H1 (cell line): ENCODE data around the gene PTPRT. TPM values are rescaled to one million over a fixed set of nuclear protein-coding genes. Genes with fewer than 3 reads are reported as not detected.
A peak's percentile ranks its signal among the peaks of the same experiment; 100 is the strongest.

ENCODE experiments used
- CTCF ChIA-PET: fragments of 300-600 bp; sonication (Branson Sonifier 250); formaldehyde crosslinking; loops from one replicate; lab custom pipeline; 2021; ENCODE audit not compliant: partially characterized antibody; lab: Charles Lee
- POLR2A ChIA-PET: fragments of 300-600 bp; sonication (Branson Sonifier 250); formaldehyde crosslinking; loops from one replicate; lab custom pipeline; 2021; ENCODE audit warnings: inconsistent platforms; ENCODE audit not compliant: partially characterized antibody; lab: Charles Lee
- DNase-seq, 2 experiments: peaks; one replicate each; pipeline versions ENCODE4 v3.0.0 to v3.0.0-alpha.2; 2010 to 2022; ENCODE audit warnings: low spot score in 2 of 2, low read depth in 1 of 2, mixed read lengths in 1 of 2
- FAIRE-seq: peaks from 2 replicates; lab custom pipeline; 2011; peaks lifted over from hg19 to GRCh38; lab: Jason Lieb, UNC
- H2AFZ ChIP-seq: 2 replicates; pipeline ENCODE4 v1.8.1; 2012; ENCODE audit warnings: low read length, inconsistent platforms
- H2AK5ac ChIP-seq: 2 replicates; pipeline ENCODE4 v1.6.1; 2013; ENCODE audit warnings: low read depth, low read length
- H2BK120ac ChIP-seq: replicated peaks from 2 replicates; pipeline ENCODE3; 2013; ENCODE audit warnings: low read depth, low read length, inconsistent platforms
- H2BK12ac ChIP-seq: 2 replicates; pipeline ENCODE4 v1.6.1; 2013; ENCODE audit warnings: low read depth, low read length
- H2BK15ac ChIP-seq: 2 replicates; pipeline ENCODE4 v1.6.1; 2013; ENCODE audit warnings: low read length
- H2BK20ac ChIP-seq: 2 replicates; pipeline ENCODE4 v1.6.1; 2013; ENCODE audit warnings: low read length
- H2BK5ac ChIP-seq: 2 replicates; pipeline ENCODE4 v1.6.1; 2013; ENCODE audit warnings: low read depth, low read length
- H3K14ac ChIP-seq: 2 replicates; pipeline ENCODE4 v1.6.1; 2013; ENCODE audit warnings: inconsistent platforms; ENCODE audit not compliant: insufficient read length
- H3K18ac ChIP-seq: 2 replicates; pipeline ENCODE4 v1.6.1; 2013; ENCODE audit warnings: low read length; ENCODE audit errors: extremely low read depth
- H3K23ac ChIP-seq: 2 replicates; pipeline ENCODE4 v1.6.1; 2013; ENCODE audit warnings: inconsistent platforms; ENCODE audit not compliant: insufficient read length
- H3K23me2 ChIP-seq: 2 replicates; pipeline ENCODE4 v1.6.1; 2013; ENCODE audit warnings: low read depth, low read length
- H3K27ac ChIP-seq: 2 replicates; pipeline ENCODE4 v1.6.1; 2011; ENCODE audit warnings: low read depth, low read length, inconsistent platforms
- H3K27me3 ChIP-seq, 4 experiments: replicated peaks in 1 of 4; 1 replicate in 1 of 4; 2 replicates in 3 of 4; pipeline versions ENCODE4 v1.6.1 to v1.8.1; 2011 to 2013; ENCODE audit warnings: low read length in 3 of 4, mild to moderate bottlenecking in 3 of 4, inconsistent platforms in 2 of 4, mixed read lengths in 2 of 4, moderate library complexity in 1 of 4; ENCODE audit not compliant: control insufficient read depth in 3 of 4, insufficient read depth in 3 of 4; ENCODE audit errors: extremely low read depth in 1 of 4
- H3K36me3 ChIP-seq, 4 experiments: 2 replicates each; pipeline versions ENCODE4 v1.6.1 to v1.8.1; 2011 to 2013; ENCODE audit warnings: mild to moderate bottlenecking in 4 of 4, low read length in 3 of 4, moderate library complexity in 2 of 4, control low read depth in 1 of 4, inconsistent platforms in 1 of 4; ENCODE audit not compliant: insufficient read depth in 4 of 4, control insufficient read depth in 2 of 4
- H3K4ac ChIP-seq: replicated peaks from 2 replicates; pipeline ENCODE3; 2013; ENCODE audit warnings: low read length, low read depth, mixed read lengths, inconsistent platforms; ENCODE audit not compliant: insufficient read length
- H3K4me1 ChIP-seq, 4 experiments: replicated peaks in 1 of 4; 1 replicate in 1 of 4; 2 replicates in 3 of 4; pipeline versions ENCODE4 v1.6.1 to v1.8.1; 2011 to 2013; ENCODE audit warnings: low read length in 3 of 4, inconsistent platforms in 2 of 4, mixed read lengths in 1 of 4; ENCODE audit not compliant: insufficient read depth in 4 of 4, control insufficient read depth in 3 of 4
- H3K4me2 ChIP-seq, 2 experiments: 2 replicates each; pipeline versions ENCODE4 v1.6.1 to v1.8.1; 2011 to 2013; ENCODE audit warnings: low read depth in 2 of 2, low read length in 2 of 2, control low read depth in 1 of 2, inconsistent platforms in 1 of 2, mild to moderate bottlenecking in 1 of 2; ENCODE audit not compliant: insufficient read depth in 1 of 2
- H3K4me3 ChIP-seq, 4 experiments: fragments of 200-600, 300-600 bp in 1 of 4; sonication (generic), shearing (Covaris generic), sonication (Bioruptor Twin) in 1 of 4; 2 replicates each; pipeline versions ENCODE4 v1.5.1 to v1.8.1; 2011 to 2016; ENCODE audit warnings: low read length in 4 of 4, low read depth in 3 of 4, control low read depth in 2 of 4, inconsistent platforms in 2 of 4, mild to moderate bottlenecking in 2 of 4, mixed read lengths in 1 of 4, moderate library complexity in 1 of 4; ENCODE audit not compliant: insufficient read depth in 2 of 4; ENCODE audit errors: extremely low read depth in 1 of 4
- H3K56ac ChIP-seq: replicated peaks from 2 replicates; pipeline ENCODE3; 2013; ENCODE audit warnings: low read depth, mild to moderate bottlenecking, mixed read lengths, low read length, inconsistent platforms; ENCODE audit not compliant: insufficient read length
- H3K79me1 ChIP-seq: 2 replicates; pipeline ENCODE4 v1.6.1; 2013; ENCODE audit warnings: low read depth, low read length, control low read depth
- H3K79me2 ChIP-seq, 2 experiments: 2 replicates each; pipeline versions ENCODE4 v1.6.1 to v1.8.1; 2012 to 2013; ENCODE audit warnings: low read length in 2 of 2, mild to moderate bottlenecking in 2 of 2, inconsistent platforms in 1 of 2; ENCODE audit not compliant: insufficient read depth in 2 of 2, control insufficient read depth in 1 of 2
- H3K9ac ChIP-seq, 4 experiments: replicated peaks in 1 of 4; 1 replicate in 1 of 4; 2 replicates in 3 of 4; pipeline versions ENCODE4 v1.6.1 to v1.8.1; 2011 to 2013; ENCODE audit warnings: low read depth in 3 of 4, low read length in 3 of 4, control low read depth in 2 of 4, mild to moderate bottlenecking in 2 of 4, moderate library complexity in 2 of 4, inconsistent platforms in 1 of 4; ENCODE audit errors: extremely low read depth in 1 of 4
- H3K9me3 ChIP-seq, 2 experiments: 2 replicates each; pipeline versions ENCODE4 v1.6.1 to v1.8.1; 2012 to 2013; ENCODE audit warnings: mild to moderate bottlenecking in 2 of 2, moderate library complexity in 2 of 2, control low read depth in 1 of 2, inconsistent platforms in 1 of 2, low read depth in 1 of 2, low read length in 1 of 2, mixed read lengths in 1 of 2; ENCODE audit not compliant: insufficient read depth in 2 of 2
- H4K20me1 ChIP-seq, 2 experiments: replicated peaks in 1 of 2; 2 replicates each; pipeline versions ENCODE3 to v1.8.1; 2011 to 2013; ENCODE audit warnings: inconsistent platforms in 2 of 2, low read length in 2 of 2, mild to moderate bottlenecking in 1 of 2; ENCODE audit not compliant: insufficient read depth in 2 of 2, control insufficient read depth in 1 of 2
- H4K5ac ChIP-seq: 2 replicates; pipeline ENCODE4 v1.6.1; 2013; ENCODE audit warnings: low read length, low read depth, mixed read lengths, inconsistent platforms; ENCODE audit not compliant: insufficient read length
- H4K8ac ChIP-seq: 2 replicates; pipeline ENCODE4 v1.8.0; 2013; ENCODE audit warnings: mild to moderate bottlenecking, moderate library complexity, low read length, inconsistent platforms; ENCODE audit not compliant: insufficient read depth; ENCODE audit errors: extremely low read depth
- H4K91ac ChIP-seq: replicated peaks from 2 replicates; pipeline ENCODE3; 2013; ENCODE audit warnings: low read length, mixed read lengths, inconsistent platforms; ENCODE audit not compliant: insufficient read length
- EP300 ChIP-seq, 2 experiments: IDR thresholded peaks; 1 replicate in 1 of 2; 2 replicates in 1 of 2; pipeline ENCODE4 v1.6.1; 2011 to 2012; ENCODE audit warnings: low read depth in 2 of 2, low read length in 2 of 2, mild to moderate bottlenecking in 2 of 2, borderline replicate concordance in 1 of 2, inconsistent platforms in 1 of 2, moderate library complexity in 1 of 2
- HDAC2 ChIP-seq, 2 experiments: fragments of 300-600 bp in 1 of 2; sonication (generic) in 1 of 2; IDR thresholded peaks; 2 replicates each; pipeline ENCODE4 v1.6.1; 2011 to 2012; ENCODE audit warnings: low read depth in 2 of 2, low read length in 2 of 2, mild to moderate bottlenecking in 2 of 2, moderate library complexity in 2 of 2, borderline replicate concordance in 1 of 2, inconsistent platforms in 1 of 2
- JUN ChIP-seq: IDR thresholded peaks from 2 replicates; pipeline ENCODE4 v1.6.1; 2011; ENCODE audit warnings: low read depth, mild to moderate bottlenecking, improper control_type of control experiment, low read length
- RAD21 ChIP-seq, 2 experiments: IDR thresholded peaks in 1 of 2; conservative IDR thresholded peaks in 1 of 2; 2 replicates each; pipeline ENCODE4 v1.6.1; 2011; ENCODE audit warnings: low read depth in 2 of 2, low read length in 2 of 2, improper control_type of control experiment in 1 of 2, inconsistent platforms in 1 of 2, mild to moderate bottlenecking in 1 of 2, moderate library complexity in 1 of 2
- RFX5 ChIP-seq: IDR thresholded peaks from 2 replicates; pipeline ENCODE4 v1.6.1; 2011; ENCODE audit warnings: low read depth, low read length, improper control_type of control experiment, borderline replicate concordance
- SIN3A ChIP-seq, 2 experiments: IDR thresholded peaks in 1 of 2; conservative IDR thresholded peaks in 1 of 2; 2 replicates each; pipeline ENCODE4 v1.6.1; 2011 to 2012; ENCODE audit warnings: low read length in 2 of 2, improper control_type of control experiment in 1 of 2, low read depth in 1 of 2, mild to moderate bottlenecking in 1 of 2
- SRF ChIP-seq: IDR thresholded peaks from 2 replicates; pipeline ENCODE4 v1.6.1; 2011; ENCODE audit warnings: mild to moderate bottlenecking, low read depth, low read length, moderate library complexity
- TCF12 ChIP-seq: IDR thresholded peaks from 2 replicates; pipeline ENCODE4 v1.6.1; 2011; ENCODE audit warnings: low read depth, mild to moderate bottlenecking, low read length
- WGBS, 2 experiments: shearing (Covaris generic) in 1 of 2; methylation state at CpG; one replicate each; pipeline versions ENCODE4 v1.1.6 to v1.1.7; 2013 to 2015; ENCODE audit warnings: low lambda C conversion rate in 2 of 2, mixed read lengths in 2 of 2, inconsistent platforms in 1 of 2, low coverage in 1 of 2, missing lambda C conversion rate in 1 of 2; ENCODE audit not compliant: insufficient replicate concordance in 2 of 2, insufficient coverage in 1 of 2, insufficient read length in 1 of 2; ENCODE audit errors: extremely low coverage in 1 of 2, missing lambda C conversion rate in 1 of 2; 5-methylcytosine and 5-hydroxymethylcytosine counted together
- polyA plus RNA-seq, 7 experiments: library from polyadenylated mRNA; depleted of rRNA in 3 of 7; stranded (reverse) in 5 of 7; unstranded in 2 of 7; fragments of >200 nt in 5 of 7; fragments of 200-250 nt in 2 of 7; gene quantifications; 1 replicate in 5 of 7; 2 replicates in 1 of 7; 4 replicates in 1 of 7; pipeline versions ENCODE4 v1.2.1 to v1.2.3, GENCODE V29; 2011 to 2013; ENCODE audit warnings: missing spikeins in 2 of 7, mixed read lengths in 2 of 7
- total RNA-seq: library from RNA; stranded (reverse); fragmentation: NEBNext Ultra II Directional; extraction: Animal tissue kit (Norgen Biotek cat#: 25700); gene quantifications from 2 replicates; pipeline ENCODE4 v1.2.1, GENCODE V29; 2021
- TF ChIP-seq, protein P1 (sequence below): IDR thresholded peaks from 2 replicates; pipeline ENCODE4 v1.6.1; 2012; ENCODE audit warnings: inconsistent platforms
- TF ChIP-seq, protein P2 (sequence below): IDR thresholded peaks from 2 replicates; pipeline ENCODE4 v1.6.1; 2012; ENCODE audit warnings: inconsistent platforms

PTPRT gene
- total and polyA plus RNA-seq, 2 of the 8 experiments (the other 6 are each of a cell fraction or from before 2014, with no cell fraction given), result 0.33 to 1.8 TPM

DNA sequence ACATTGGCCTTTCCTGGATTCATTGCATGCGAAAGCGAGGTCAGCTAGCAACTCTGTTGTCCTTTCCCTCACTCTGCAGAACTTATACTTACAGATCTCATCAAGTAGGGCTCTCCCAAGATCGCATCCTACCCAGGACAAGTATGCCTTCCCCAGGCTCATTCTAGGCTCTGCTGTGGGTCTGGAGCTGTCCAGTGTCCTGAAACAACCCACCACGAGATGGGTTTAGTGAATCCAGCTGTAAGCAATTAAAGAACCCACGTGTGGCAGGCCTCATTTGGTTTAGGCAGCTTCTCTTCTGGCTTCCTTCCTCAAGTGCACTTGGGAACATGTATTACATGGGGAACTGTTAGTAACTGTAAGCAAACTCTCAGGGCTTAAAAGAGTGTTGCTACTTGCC, 1165.1 kb downstream of the PTPRT start:
- peaks cover 0 to 2% of the 10 kb centered on the region in 2 experiments for H4K20me1 ChIP-seq
- TF ChIP-seq, protein P1, sequence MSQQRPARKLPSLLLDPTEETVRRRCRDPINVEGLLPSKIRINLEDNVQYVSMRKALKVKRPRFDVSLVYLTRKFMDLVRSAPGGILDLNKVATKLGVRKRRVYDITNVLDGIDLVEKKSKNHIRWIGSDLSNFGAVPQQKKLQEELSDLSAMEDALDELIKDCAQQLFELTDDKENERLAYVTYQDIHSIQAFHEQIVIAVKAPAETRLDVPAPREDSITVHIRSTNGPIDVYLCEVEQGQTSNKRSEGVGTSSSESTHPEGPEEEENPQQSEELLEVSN, result no peak
- TF ChIP-seq, protein P2, sequence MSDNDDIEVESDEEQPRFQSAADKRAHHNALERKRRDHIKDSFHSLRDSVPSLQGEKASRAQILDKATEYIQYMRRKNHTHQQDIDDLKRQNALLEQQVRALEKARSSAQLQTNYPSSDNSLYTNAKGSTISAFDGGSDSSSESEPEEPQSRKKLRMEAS, result 0 out of 2 replicates have a peak, but pooled peaks have one; percentile 23
- TF ChIP-seq SRF (no peak), RFX5 (no peak), HDAC2 (IDR thresholded peaks at IDR 0.05; ENCODE audit: borderline replicate concordance in 1 of 2, low read depth in 2 of 2, low read length in 2 of 2) (0 out of 4 replicates have a peak, but pooled peaks of 1 of the 2 experiments have one; percentile 36), RAD21 (IDR thresholded peaks at IDR 0.05 in 1 of 2, conservative IDR thresholded peaks at IDR 0.05 in 1 of 2; ENCODE audit: low read depth in 2 of 2, low read length in 2 of 2) (peak; percentile 13 to 24; a peak in 2 of 4 replicates), SIN3A (conservative IDR thresholded peaks at IDR 0.05 in 1 of 2, IDR thresholded peaks at IDR 0.05 in 1 of 2; ENCODE audit: low read depth in 1 of 2, low read length in 2 of 2) (peak; percentile 48 to 57; a peak in 1 of 4 replicates), JUN (no peak), TCF12 (no peak), EP300 (IDR thresholded peaks at IDR 0.05; ENCODE audit: borderline replicate concordance in 1 of 2, low read depth in 2 of 2, low read length in 2 of 2) (no peak)
- TF ChIP-seq, all 59 proteins: peak for 4
- POLR2A ChIA-PET, result no interaction called here
- H3K36me3 ChIP-seq, result no peaks in the 10 kb centered on the region
- H3K27me3 ChIP-seq, result no peaks in the 10 kb centered on the region
- H2BK5ac ChIP-seq, result no peak overlapping the region
- no peak overlapping the region for H3K4me3 ChIP-seq
- no peak overlapping the region for H2BK120ac ChIP-seq
- no peak overlapping the region for H4K8ac ChIP-seq
- no peaks in the 10 kb centered on the region for H3K79me1 ChIP-seq
- H3K23ac ChIP-seq, result no peak overlapping the region
- H2BK12ac ChIP-seq, result no peak overlapping the region
- H2BK20ac ChIP-seq, result no peak overlapping the region
- FAIRE-seq (peak; percentile 42), DNase-seq (peak; percentile 17 to 64)
- no peak overlapping the region for H4K91ac ChIP-seq
- H4K5ac ChIP-seq, result no peak overlapping the region
- H3K18ac ChIP-seq, result no peak overlapping the region
- no peak overlapping the region for H3K4me2 ChIP-seq
- CTCF ChIA-PET, result interaction anchor here (0.8 to 1.9 kb wide), 3 partner anchors 48 to 156 kb away, joined by 3 to 10 read pairs (median 6); no protein-coding TSS in a partner anchor
- WGBS, 2 experiments, result 57% methylated on average over 5 of the region's 5 CpGs; no CpG with 5 or more reads in 1 of the 2 experiments
- no peak overlapping the region for H2BK15ac ChIP-seq
- H3K14ac ChIP-seq, result no peak overlapping the region
- no peak overlapping the region for H3K9ac ChIP-seq
- H3K27ac ChIP-seq, result no peak overlapping the region
- no peaks in the 10 kb centered on the region for H3K4me1 ChIP-seq
- no peak overlapping the region for H2AK5ac ChIP-seq
- no peak overlapping the region for H2AFZ ChIP-seq
- no peaks in the 10 kb centered on the region for H3K9me3 ChIP-seq
- no peaks in the 10 kb centered on the region for H3K23me2 ChIP-seq
- H3K56ac ChIP-seq, result no peak overlapping the region
- H3K79me2 ChIP-seq, result no peaks in the 10 kb centered on the region
- H3K4ac ChIP-seq, result no peak overlapping the region
